Measurements from ENCODE around the gene VAPB.

Gene VAPB

DNA sequence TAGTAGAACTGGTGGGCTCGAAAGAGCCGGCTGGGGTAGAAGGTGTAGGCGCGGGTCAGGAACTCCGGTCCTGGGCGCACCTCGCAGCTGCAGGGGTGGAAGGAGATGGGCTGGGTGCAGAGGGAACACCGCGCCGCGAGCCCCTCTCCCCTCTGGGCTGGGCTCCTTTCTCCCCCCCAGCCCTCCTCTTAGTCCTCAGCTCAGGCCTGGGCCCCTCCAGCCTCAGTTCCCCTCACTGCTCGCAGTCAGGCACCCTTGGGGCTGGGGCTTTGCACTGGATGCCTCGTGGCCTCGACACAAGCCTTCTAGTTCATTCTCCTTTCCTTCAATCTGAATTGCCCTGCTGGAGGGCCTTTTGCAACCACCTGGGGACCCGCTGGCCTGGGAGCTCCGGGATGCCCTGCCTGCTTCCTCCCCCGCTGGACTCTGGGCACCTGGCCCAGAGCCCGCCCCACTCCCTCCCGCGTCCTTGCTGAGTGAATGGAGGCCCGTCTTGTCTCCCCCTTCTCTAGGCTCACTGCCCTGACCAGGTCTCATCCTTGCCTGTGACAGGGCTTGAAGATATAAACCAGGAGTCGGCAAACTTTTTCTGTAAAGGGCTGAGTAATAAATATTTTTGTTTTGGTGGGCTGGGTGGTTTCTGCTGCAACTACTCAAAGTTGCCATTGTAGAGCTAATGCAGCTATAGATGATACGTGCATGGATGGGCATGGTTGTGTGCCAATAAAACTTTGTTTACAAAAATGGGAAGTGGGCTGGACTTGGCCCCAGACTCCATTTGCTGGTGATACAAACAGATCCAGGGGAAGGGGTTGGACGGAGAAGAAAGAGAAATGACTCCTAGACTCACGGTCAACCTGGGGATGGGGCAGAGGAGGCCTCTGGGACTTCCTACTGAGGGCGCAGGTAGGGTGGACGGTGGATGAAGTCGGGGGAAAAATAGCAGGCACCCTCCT lies 78.8 kb downstream of the VAPB start:
- no peaks in the 10 kb centered on the region for H3K36me3 ChIP-seq (ENCODE audit: insufficient read depth, low read length)
- H3K4me3 ChIP-seq, result no peak overlapping the region
- no peak overlapping the region for H3K27ac ChIP-seq
- no peak overlapping the region for H3K9ac ChIP-seq (ENCODE audit: insufficient read length)
- DNase-seq (ENCODE audit: low read depth, low spot score), result no peak
- H3K9me3 ChIP-seq (ENCODE audit: low read depth, low read length), result no peaks in the 10 kb centered on the region
- TF ChIP-seq EZH2 (IDR thresholded peaks at IDR 0.05) (no peak), POLR2AphosphoS5 (IDR thresholded peaks at IDR 0.05; ENCODE audit: borderline replicate concordance, low read depth, low read length) (no peak), FOXP2 (optimal IDR thresholded peaks at IDR 0.05; ENCODE audit: control extremely low read depth, extremely low read length, insufficient read depth) (no peak)

DNA sequence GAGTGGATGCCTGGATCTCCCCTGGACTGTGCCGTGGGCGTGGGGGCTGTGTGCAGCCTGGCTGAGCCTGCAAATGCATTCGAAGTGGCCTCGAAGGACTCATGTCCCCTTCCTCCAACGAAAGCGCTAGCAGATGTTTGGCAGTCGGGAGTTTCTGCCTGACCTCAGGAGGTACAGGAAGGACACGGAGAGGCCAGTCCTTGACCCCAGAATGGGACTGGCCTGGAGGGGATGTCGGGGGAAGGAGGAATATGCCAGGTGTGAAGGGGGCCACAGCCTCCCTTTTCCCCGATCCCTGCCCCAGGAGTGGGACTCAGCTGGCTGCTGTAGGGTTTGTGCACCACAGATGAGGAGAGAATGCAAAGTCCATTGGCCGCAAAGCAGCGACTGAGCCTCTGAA lies 80.6 kb downstream of the VAPB start:
- no peak for DNase-seq (ENCODE audit: low read depth, low spot score)
- H3K9ac ChIP-seq (ENCODE audit: insufficient read length), result no peak overlapping the region
- H3K4me3 ChIP-seq, result no peak overlapping the region
- H3K36me3 ChIP-seq (ENCODE audit: insufficient read depth, low read length), result no peaks in the 10 kb centered on the region
- H3K9me3 ChIP-seq (ENCODE audit: low read depth, low read length), result no peaks in the 10 kb centered on the region
- TF ChIP-seq POLR2AphosphoS5 (IDR thresholded peaks at IDR 0.05; ENCODE audit: borderline replicate concordance, low read depth, low read length) (no peak), EZH2 (IDR thresholded peaks at IDR 0.05) (no peak), FOXP2 (optimal IDR thresholded peaks at IDR 0.05; ENCODE audit: control extremely low read depth, extremely low read length, insufficient read depth) (no peak)
- no peak overlapping the region for H3K27ac ChIP-seq

DNA sequence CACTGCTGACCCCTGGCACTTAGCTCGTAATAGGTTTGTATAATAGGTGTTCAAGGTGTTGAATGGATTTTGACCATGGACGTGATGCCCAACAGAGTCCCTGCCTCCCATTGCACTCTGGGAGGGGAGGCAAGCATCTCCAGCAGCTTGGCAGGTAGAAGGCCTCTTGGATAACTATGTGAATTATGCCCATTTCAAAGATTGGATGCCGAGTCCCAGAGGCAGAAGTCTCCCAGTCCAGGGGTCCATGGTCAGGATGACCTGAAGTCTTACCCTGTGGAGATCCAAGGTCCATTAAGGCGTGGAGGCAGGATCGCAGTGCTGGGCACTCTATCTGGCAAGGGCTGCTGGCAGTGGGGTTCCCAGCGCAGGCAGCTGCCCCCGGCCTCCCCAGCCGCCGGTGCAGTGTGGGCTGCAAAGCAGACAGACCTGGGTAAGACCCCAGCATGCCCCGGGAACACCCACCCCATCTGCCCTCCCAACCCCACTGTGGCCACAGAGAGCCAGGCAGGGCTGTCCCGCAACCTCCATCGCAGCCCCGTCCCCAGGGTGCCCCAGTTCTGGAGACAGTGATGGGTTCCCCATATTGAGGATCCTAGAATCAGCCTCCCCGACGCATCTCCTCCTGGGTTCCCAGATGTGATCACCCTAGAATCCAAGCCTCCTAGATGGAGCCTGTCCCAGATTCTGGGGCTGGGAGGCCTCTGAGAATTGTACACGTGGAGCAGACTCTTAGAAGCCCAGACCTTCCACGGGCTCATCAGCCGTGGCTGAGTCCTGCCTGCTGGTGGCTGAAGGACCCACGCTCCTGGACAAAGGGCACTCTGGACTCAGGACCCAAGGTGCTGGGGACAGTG lies 81.5 kb downstream of the VAPB start:
- H3K36me3 ChIP-seq (ENCODE audit: insufficient read depth, low read length), result no peaks in the 10 kb centered on the region
- no peaks in the 10 kb centered on the region for H3K9me3 ChIP-seq (ENCODE audit: low read depth, low read length)
- no peak overlapping the region for H3K4me3 ChIP-seq
- no peak overlapping the region for H3K9ac ChIP-seq (ENCODE audit: insufficient read length)
- no peak for DNase-seq (ENCODE audit: low read depth, low spot score)
- H3K27ac ChIP-seq, result no peak overlapping the region
- TF ChIP-seq POLR2AphosphoS5 (IDR thresholded peaks at IDR 0.05; ENCODE audit: borderline replicate concordance, low read depth, low read length), result no peak

DNA sequence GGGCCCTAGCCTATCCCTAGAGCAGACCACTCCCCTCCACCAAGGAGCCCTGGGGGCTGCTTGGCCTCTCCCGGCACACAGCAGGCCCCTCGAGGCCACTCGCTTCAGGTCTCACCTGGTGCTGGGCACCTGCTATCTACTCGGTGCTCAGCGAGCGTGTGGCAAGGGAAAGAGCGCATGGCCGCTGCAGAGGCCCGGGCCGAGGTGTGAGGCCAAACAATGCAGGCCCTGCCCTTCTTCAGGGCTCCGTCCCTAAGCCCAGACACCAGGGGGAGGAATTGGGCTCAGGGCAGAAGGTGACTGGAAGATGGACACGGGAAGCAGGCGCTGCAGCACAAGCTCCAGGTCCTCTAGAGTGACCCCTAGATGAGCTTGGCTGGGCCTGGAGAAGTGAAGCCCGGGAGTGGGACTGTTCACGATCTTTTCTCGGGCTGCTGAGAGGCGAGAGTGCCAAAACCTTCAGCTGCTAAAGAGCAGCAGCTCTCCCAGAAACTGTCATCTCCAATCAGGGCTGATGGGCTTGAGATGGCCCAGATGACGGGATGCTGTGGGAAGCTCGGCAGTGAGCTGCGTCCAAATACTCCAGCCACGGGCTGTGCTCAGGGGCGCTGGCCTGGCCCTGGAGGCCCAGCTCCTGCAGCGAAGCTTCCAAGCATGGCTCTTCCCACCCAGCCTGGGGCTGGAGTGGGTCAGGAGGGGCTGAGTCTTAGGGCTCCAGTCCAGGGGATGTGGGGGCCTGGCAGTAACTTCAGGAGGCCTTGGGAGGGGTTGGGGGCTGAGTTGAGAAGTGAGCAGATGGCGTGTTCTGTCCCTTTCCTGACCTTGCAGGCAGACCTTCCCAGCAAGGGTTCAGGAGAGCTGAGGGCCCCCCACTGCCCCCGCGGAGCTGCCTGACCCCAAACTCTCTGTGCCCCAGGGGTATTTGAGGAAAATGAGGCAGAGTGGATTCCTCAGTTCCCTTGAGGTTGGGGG lies 82.5 kb downstream of the VAPB start:
- H3K27ac ChIP-seq, result no peak overlapping the region
- H3K9me3 ChIP-seq (ENCODE audit: low read depth, low read length), result no peaks in the 10 kb centered on the region
- no peak overlapping the region for H3K4me3 ChIP-seq
- no peaks in the 10 kb centered on the region for H3K36me3 ChIP-seq (ENCODE audit: insufficient read depth, low read length)
- DNase-seq (ENCODE audit: low read depth, low spot score), result no peak
- TF ChIP-seq FOXP2 (optimal IDR thresholded peaks at IDR 0.05; ENCODE audit: control extremely low read depth, extremely low read length, insufficient read depth) (no peak), EZH2 (IDR thresholded peaks at IDR 0.05) (no peak), POLR2AphosphoS5 (IDR thresholded peaks at IDR 0.05; ENCODE audit: borderline replicate concordance, low read depth, low read length) (no peak)
- no peak overlapping the region for H3K9ac ChIP-seq (ENCODE audit: insufficient read length)

DNA sequence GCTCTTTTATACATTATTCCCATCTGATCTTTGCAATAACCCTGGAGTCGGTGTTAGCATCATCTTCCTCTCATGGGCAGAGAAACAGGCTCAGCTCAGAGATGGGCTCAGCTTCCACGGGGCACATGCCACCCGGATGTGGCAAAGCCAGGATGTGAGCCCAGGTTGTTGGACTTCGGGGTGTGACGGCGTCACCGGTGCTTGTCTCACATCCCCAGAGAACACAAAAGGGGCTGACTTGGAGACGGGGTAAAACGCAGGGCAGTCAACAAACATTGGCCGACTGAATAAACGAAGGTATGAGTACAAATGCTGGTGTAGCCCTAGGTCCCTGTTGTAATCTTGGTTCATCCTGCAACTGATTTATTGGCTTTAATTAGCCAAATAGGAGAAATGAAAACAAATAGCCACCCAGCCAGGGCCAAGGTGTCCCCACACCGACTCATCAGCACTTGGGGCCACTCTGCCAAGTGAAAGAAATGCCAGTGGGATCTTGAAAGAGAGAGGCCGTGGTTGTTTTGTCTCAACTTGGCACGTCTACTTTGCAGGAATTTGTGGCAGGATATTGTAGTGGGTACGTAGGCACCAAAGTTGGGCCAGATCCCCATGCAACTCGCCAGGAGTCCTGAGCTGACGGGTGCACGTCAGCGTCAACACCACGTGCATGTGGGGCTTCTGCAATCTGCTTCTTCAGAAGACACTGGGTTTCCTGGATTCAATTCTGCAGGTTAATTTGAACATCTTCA lies 83.4 kb downstream of the VAPB start:
- Histone ChIP-seq H3K9me3 (ENCODE audit: low read depth, low read length) (no peaks in the 10 kb centered on the region), H3K9ac (ENCODE audit: insufficient read length) (no peak overlapping the region), H3K4me3 (no peak overlapping the region), H3K36me3 (ENCODE audit: insufficient read depth, low read length) (no peaks in the 10 kb centered on the region), H3K27ac (no peak overlapping the region)
- no peak for DNase-seq (ENCODE audit: low read depth, low spot score)
- no peak for TF ChIP-seq EZH2 (IDR thresholded peaks at IDR 0.05)
- no peak for TF ChIP-seq POLR2AphosphoS5 (IDR thresholded peaks at IDR 0.05; ENCODE audit: borderline replicate concordance, low read depth, low read length)
- TF ChIP-seq FOXP2 (optimal IDR thresholded peaks at IDR 0.05; ENCODE audit: control extremely low read depth, extremely low read length, insufficient read depth), result no peak

DNA sequence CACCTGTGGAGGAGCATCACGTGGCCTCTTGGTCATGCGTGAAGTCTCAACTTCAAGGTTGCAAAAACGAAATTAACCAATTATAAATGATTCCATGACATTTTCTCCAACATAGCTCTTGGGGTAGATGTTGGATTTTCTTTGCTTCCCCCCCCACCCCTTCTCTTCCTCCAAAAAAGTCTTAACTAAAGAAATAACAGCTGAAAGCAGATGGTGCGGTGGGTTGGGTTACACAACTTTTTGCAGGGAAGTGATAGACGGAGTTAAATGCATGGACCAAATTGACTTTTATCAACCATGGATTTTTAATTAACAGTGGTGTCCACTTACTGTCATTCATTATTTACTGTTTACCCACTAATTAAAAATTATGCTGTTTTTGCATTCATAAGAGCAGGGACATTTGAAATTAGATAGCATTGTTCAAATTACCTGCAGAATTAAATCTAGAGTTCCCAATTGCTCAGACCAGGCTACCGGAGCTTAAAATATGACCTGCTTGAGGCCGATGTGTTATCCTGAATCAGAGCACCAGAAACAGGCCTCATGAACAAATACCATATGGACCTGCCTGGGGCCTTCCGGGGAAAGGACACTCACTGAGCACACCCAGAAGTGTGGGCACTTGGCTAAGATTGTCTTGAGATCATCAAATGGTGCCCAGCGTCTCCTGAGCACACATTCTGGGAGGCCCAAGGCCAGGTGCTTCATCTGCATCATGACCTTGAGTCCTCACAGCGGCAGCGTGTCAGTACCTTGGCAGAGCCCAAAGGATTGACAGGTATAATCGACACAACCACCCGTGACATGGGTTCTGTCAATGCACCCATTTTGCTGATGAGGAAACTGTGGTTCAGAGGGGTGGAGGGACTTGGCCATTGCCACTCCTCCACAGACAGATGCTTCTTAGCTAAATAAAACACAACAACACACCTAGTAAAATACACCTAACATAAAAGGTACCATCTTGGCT lies 84.7 kb downstream of the VAPB start:
- Histone ChIP-seq H3K4me3 (no peak overlapping the region), H3K36me3 (ENCODE audit: insufficient read depth, low read length) (no peaks in the 10 kb centered on the region), H3K9ac (ENCODE audit: insufficient read length) (no peak overlapping the region), H3K27ac (no peak overlapping the region), H3K9me3 (ENCODE audit: low read depth, low read length) (no peaks in the 10 kb centered on the region)
- DNase-seq (ENCODE audit: low read depth, low spot score), result no peak
- TF ChIP-seq EZH2 (IDR thresholded peaks at IDR 0.05) (no peak), POLR2AphosphoS5 (IDR thresholded peaks at IDR 0.05; ENCODE audit: borderline replicate concordance, low read depth, low read length) (no peak), FOXP2 (optimal IDR thresholded peaks at IDR 0.05; ENCODE audit: control extremely low read depth, extremely low read length, insufficient read depth) (no peak)

Measured in SK-N-MC (cell line).